MCF 10A (cell line): ENCODE results near the gene SEZ6L. TPM values are rescaled to one million over a fixed set of nuclear protein-coding genes. Genes with fewer than 3 reads are reported as not detected.

ENCODE experiments used
- BruUV-seq: library from RNA; stranded (reverse); fragments of 400-500 nt; replicated peaks from 2 replicates; lab custom pipeline; 2021; lab: Mats Ljungman, UMichigan
- CTCF ChIA-PET: fragments of 300-600 bp; sonication (Branson Sonifier 250); formaldehyde crosslinking; extraction: SDS; loops from one replicate; lab custom pipeline; 2021; ENCODE audit warnings: antibody characterized with exemption, inconsistent platforms; lab: Yijun Ruan, JAX
- POLR2A ChIA-PET: fragments of 300-600, 350-650 bp; sonication (Branson Sonifier 250); formaldehyde crosslinking; extraction: SDS; loops from one replicate; lab custom pipeline; 2020; ENCODE audit warnings: antibody characterized with exemption, inconsistent platforms; lab: Yijun Ruan, JAX
- DNase-seq: peaks from one replicate; pipeline ENCODE4 v3.0.0-alpha.2; 2018; ENCODE audit not compliant: unreplicated experiment
- H3K27ac Mint-ChIP-seq: one replicate; pipeline ENCODE4 v1.8.0; 2022; ENCODE audit warnings: mild to moderate bottlenecking, low read depth, mixed read lengths; ENCODE audit not compliant: unreplicated experiment
- H3K27me3 Mint-ChIP-seq: one replicate; pipeline ENCODE4 v1.8.0; 2022; ENCODE audit warnings: mixed read lengths; ENCODE audit not compliant: insufficient read depth, unreplicated experiment
- H3K36me3 Mint-ChIP-seq: one replicate; pipeline ENCODE4 v1.8.0; 2022; ENCODE audit warnings: mild to moderate bottlenecking, moderate library complexity, mixed read lengths; ENCODE audit not compliant: insufficient read depth, unreplicated experiment
- H3K4me1 Mint-ChIP-seq: one replicate; pipeline ENCODE4 v1.8.0; 2022; ENCODE audit warnings: mixed read lengths; ENCODE audit not compliant: insufficient read depth, unreplicated experiment
- H3K4me3 Mint-ChIP-seq: one replicate; pipeline ENCODE4 v1.8.0; 2022; ENCODE audit warnings: mild to moderate bottlenecking, moderate library complexity, mixed read lengths; ENCODE audit not compliant: unreplicated experiment
- H3K9me3 Mint-ChIP-seq: one replicate; pipeline ENCODE4 v1.8.0; 2022; ENCODE audit warnings: mixed read lengths; ENCODE audit not compliant: unreplicated experiment
- intact Hi-C: fragments of 100-400 bp; cut with micrococcal nuclease; formaldehyde crosslinking; loops from 2 replicates; pipeline ENCODE4 v1.14.1; 2022
- total RNA-seq: library from RNA; stranded (reverse); gene quantifications from 2 replicates; pipeline ENCODE4 v1.2.3, GENCODE V29; 2022
- TF ChIP-seq, protein P1 (sequence below): fragments of 200-600 bp; IDR thresholded peaks from one replicate; pipeline ENCODE4 v1.8.0; 2022; ENCODE audit warnings: antibody characterized with exemption, mild to moderate bottlenecking; ENCODE audit not compliant: unreplicated experiment

Gene SEZ6L
- total RNA-seq, 1 experiment from 2014 or later, result not detected

DNA sequence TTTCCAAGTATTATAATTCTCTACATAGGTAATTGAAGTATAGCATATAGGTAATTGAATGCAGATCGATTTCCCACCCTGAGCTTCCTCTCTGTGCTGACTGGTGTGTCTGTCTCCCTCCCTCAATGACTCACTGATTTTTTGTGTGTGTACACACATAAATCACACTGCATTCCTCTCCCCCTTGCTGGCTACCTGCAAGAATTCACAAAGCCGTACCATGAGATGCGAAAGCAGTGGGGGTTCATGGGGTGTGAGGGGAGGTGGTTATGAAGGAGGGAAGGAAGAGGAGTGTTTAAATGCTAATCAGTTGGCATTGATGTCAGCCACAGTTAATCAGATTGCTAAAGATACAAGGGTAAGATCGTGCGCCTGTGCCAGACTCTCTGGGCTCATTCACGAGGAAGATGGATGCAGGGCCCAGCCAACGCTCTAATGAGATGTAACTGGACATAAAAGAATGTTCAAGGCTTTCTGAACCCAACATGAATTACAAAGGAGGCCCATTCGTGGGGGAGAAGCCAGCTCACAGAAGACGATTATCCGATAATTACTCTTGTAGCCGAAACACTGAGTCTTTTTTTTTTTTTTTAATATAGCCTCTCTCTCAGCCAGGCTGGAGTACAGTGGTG lies 107.4 kb downstream of the SEZ6L start:
- no peak for DNase-seq
- TF ChIP-seq, protein P1, sequence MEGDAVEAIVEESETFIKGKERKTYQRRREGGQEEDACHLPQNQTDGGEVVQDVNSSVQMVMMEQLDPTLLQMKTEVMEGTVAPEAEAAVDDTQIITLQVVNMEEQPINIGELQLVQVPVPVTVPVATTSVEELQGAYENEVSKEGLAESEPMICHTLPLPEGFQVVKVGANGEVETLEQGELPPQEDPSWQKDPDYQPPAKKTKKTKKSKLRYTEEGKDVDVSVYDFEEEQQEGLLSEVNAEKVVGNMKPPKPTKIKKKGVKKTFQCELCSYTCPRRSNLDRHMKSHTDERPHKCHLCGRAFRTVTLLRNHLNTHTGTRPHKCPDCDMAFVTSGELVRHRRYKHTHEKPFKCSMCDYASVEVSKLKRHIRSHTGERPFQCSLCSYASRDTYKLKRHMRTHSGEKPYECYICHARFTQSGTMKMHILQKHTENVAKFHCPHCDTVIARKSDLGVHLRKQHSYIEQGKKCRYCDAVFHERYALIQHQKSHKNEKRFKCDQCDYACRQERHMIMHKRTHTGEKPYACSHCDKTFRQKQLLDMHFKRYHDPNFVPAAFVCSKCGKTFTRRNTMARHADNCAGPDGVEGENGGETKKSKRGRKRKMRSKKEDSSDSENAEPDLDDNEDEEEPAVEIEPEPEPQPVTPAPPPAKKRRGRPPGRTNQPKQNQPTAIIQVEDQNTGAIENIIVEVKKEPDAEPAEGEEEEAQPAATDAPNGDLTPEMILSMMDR, result no peak
- peaks cover 72% of the 10 kb centered on the region for H3K27me3 Mint-ChIP-seq
- POLR2A ChIA-PET, result no interaction called here
- no peaks in the 10 kb centered on the region for H3K9me3 Mint-ChIP-seq
- no TSS peak for BruUV-seq
- intact Hi-C loops, result no loop called here
- CTCF ChIA-PET, result no interaction called here
- no peak overlapping the region for H3K4me3 Mint-ChIP-seq
- no peaks in the 10 kb centered on the region for H3K36me3 Mint-ChIP-seq
- no peaks in the 10 kb centered on the region for H3K4me1 Mint-ChIP-seq
- H3K27ac Mint-ChIP-seq, result no peak overlapping the region

DNA sequence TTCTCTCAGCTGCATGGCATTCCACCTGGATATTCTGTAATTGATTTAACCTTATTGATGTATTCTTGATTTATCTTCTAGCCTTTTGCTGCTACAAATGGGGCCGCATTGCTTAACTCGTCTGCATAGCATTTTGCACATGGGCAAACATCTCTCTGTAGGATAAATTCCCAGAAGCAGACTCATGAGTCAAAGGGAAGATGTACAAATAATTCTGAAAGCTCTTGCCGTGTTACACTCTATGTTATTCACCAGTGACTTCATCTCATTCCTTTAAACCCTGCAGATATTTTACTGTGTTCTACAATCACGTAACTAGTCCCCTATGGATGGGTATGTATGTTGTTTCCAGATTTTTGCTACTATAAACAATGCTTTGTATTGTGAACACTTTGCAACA lies 112.7 kb downstream of the SEZ6L start:
- Mint-ChIP-seq H3K4me1 (no peaks in the 10 kb centered on the region), H3K4me3 (no peak overlapping the region), H3K36me3 (no peaks in the 10 kb centered on the region), H3K9me3 (no peaks in the 10 kb centered on the region), H3K27me3 (peaks cover 62% of the 10 kb centered on the region), H3K27ac (no peak overlapping the region)
- intact Hi-C loops, result no loop called here
- ChIA-PET POLR2A (no interaction called here), CTCF (no interaction called here)
- no peak for DNase-seq
- BruUV-seq, result no TSS peak
- TF ChIP-seq, protein P1, result no peak

DNA sequence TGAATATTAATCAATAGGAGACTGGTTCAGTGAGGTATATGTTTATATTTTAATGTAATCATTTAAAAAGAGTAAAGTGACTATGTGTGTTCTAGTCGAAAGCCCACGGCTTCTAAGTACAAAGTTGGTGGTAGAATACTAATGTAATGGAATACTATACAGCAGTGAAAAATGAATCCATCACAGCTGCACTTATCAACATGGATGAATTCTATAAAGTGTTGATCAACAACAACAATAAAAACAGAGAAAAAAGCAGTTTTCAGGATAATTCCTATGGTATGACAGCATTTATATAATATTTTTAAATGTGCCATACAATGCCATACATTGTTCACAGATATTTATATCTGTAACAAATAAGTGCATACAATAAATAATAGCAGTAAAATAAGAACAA lies 114.1 kb downstream of the SEZ6L start:
- Mint-ChIP-seq H3K9me3 (no peaks in the 10 kb centered on the region), H3K27me3 (peaks cover 62% of the 10 kb centered on the region), H3K4me3 (no peak overlapping the region), H3K27ac (no peak overlapping the region), H3K36me3 (no peaks in the 10 kb centered on the region), H3K4me1 (no peaks in the 10 kb centered on the region)
- no peak for DNase-seq
- ChIA-PET POLR2A (no interaction called here), CTCF (no interaction called here)
- no TSS peak for BruUV-seq
- TF ChIP-seq, protein P1, result no peak
- intact Hi-C loops, result no loop called here

DNA sequence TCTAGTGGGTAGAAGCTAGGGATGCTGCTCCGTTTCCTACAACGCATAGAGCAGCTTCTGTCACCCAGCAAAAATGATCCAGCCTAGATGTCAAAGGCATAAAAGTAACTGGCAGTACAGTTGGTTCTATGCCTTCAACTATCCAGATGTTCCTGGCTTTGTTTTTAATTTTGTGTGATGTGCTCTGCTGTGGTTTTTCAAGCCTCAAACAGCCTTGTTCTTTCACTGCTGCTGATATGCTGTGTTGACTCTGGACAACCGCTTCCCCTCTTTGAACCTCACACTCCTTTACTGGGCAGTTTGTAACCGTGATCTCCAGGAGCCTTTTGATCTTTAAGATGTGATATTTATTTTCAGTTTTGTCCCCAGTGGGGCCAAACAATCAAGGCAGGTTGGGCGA lies 116.4 kb downstream of the SEZ6L start:
- TF ChIP-seq, protein P1, result no peak
- ChIA-PET POLR2A (no interaction called here), CTCF (no interaction called here)
- Mint-ChIP-seq H3K27ac (no peak overlapping the region), H3K27me3 (peaks cover 49% of the 10 kb centered on the region), H3K4me3 (no peak overlapping the region), H3K4me1 (no peaks in the 10 kb centered on the region), H3K9me3 (no peaks in the 10 kb centered on the region), H3K36me3 (no peaks in the 10 kb centered on the region)
- intact Hi-C loops, result no loop called here
- DNase-seq, result no peak
- no TSS peak for BruUV-seq
